22Rv1 (cell line): ENCODE data around the gene PECR.

Experiments used
- CTCF ChIP-seq: fragments of 450-650 bp; IDR thresholded peaks from 2 replicates; pipeline ENCODE4 v1.5.1; 2017; ENCODE audit warnings: mild to moderate bottlenecking
- ZFX ChIP-seq: fragments of 450-650 bp; IDR thresholded peaks from 2 replicates; pipeline ENCODE4 v1.6.1; 2017; ENCODE audit warnings: antibody characterized with exemption, borderline replicate concordance

GRCh38 chr2:216044883-216045486 lies 36.6 kb downstream of the PECR start:
- no peak for TF ChIP-seq CTCF
- TF ChIP-seq ZFX = no peak
